HepG2 (cell line): ENCODE results near the gene APOA1. TPM values are rescaled to one million over a fixed set of nuclear protein-coding genes. Genes with fewer than 3 reads are reported as not detected.

Experiments
- HMGA1 ChIP-seq: sonication (generic); formaldehyde crosslinking; conservative IDR thresholded peaks from 2 replicates; pipeline ENCODE4 v1.4.0; 2020; ENCODE audit warnings: missing genetic modification reagents
- NFIC ChIP-seq: IDR thresholded peaks from 2 replicates; pipeline ENCODE4 v1.6.1; 2012; ENCODE audit warnings: mild to moderate bottlenecking, low read length, inconsistent platforms
- ONECUT2 ChIP-seq: sonication (generic); formaldehyde crosslinking; IDR thresholded peaks from 2 replicates; pipeline ENCODE4 v1.4.0; 2020; ENCODE audit warnings: missing genetic modification reagents
- POGZ ChIP-seq: sonication (generic); formaldehyde crosslinking; IDR thresholded peaks from 2 replicates; pipeline ENCODE4 v1.4.0; 2020; ENCODE audit warnings: mild to moderate bottlenecking, missing genetic modification reagents
- RXRB ChIP-seq: IDR thresholded peaks from 2 replicates; pipeline ENCODE4 v1.6.1; 2016; ENCODE audit warnings: borderline replicate concordance, missing genetic modification reagents, missing compliant biosample characterization
- SAFB2 ChIP-seq: sonication (generic); formaldehyde crosslinking; IDR thresholded peaks from 2 replicates; pipeline ENCODE4 v1.5.1; 2020; ENCODE audit warnings: missing genetic modification reagents, low read depth, mild to moderate bottlenecking, borderline replicate concordance
- SRSF1 ChIP-seq: fragments of 200-400 bp; formaldehyde crosslinking; optimal IDR thresholded peaks from 2 replicates; pipeline ENCODE3; 2017; ENCODE audit warnings: mild to moderate bottlenecking, low read depth, low read length, moderate library complexity
- TEAD2 ChIP-seq: sonication (generic); formaldehyde crosslinking; IDR thresholded peaks from 2 replicates; pipeline ENCODE4 v1.9.0; 2021; ENCODE audit warnings: missing genetic modification reagents
- YY1 ChIP-seq: IDR thresholded peaks from 2 replicates; pipeline ENCODE4 v1.6.1; 2011; ENCODE audit warnings: low read length, low read depth, moderate library complexity, mild to moderate bottlenecking; ENCODE audit not compliant: insufficient read depth, insufficient replicate concordance
- ZNF569 ChIP-seq: sonication (generic); formaldehyde crosslinking; IDR thresholded peaks from 2 replicates; pipeline ENCODE4 v1.5.0; 2020; ENCODE audit warnings: mild to moderate bottlenecking, missing genetic modification reagents, moderate library complexity, borderline replicate concordance
- polyA plus RNA-seq, 8 experiments: library from polyadenylated mRNA; depleted of rRNA in 3 of 8; stranded (reverse) in 7 of 8; unstranded in 1 of 8; fragments of >200 nt; fragmentation: Illumina TruSeq in 4 of 8; extraction: Trizol in 4 of 8; gene quantifications; 2 replicates each; pipeline versions ENCODE4 v1.2.1 to v1.2.3, GENCODE V29; 2011 to 2016; ENCODE audit warnings: low read depth in 4 of 8, missing spikeins in 1 of 8, mixed read lengths in 1 of 8; ENCODE audit not compliant: insufficient read depth in 1 of 8
- total RNA-seq, 5 experiments: library from RNA; depleted of rRNA; stranded (reverse); fragments of >200 nt; fragmentation: Illumina TruSeq; extraction: Trizol; gene quantifications; 2 replicates each; pipeline ENCODE4 v1.2.3, GENCODE V29; 2016; ENCODE audit warnings: low read depth in 1 of 5
- TF ChIP-seq, protein P1 (sequence below): sonication (generic); formaldehyde crosslinking; conservative IDR thresholded peaks from 2 replicates; pipeline ENCODE4 v1.4.0; 2020; ENCODE audit warnings: mild to moderate bottlenecking, missing genetic modification reagents, moderate library complexity
- TF ChIP-seq, protein P2 (sequence below): sonication (generic); formaldehyde crosslinking; IDR thresholded peaks from 2 replicates; pipeline ENCODE4 v1.4.0; 2020; ENCODE audit warnings: mild to moderate bottlenecking, missing genetic modification reagents
- TF ChIP-seq, protein P3 (sequence below): sonication (generic); formaldehyde crosslinking; IDR thresholded peaks from 2 replicates; pipeline ENCODE4 v1.8.1; 2023; ENCODE audit warnings: mild to moderate bottlenecking, missing genetic modification reagents
- TF ChIP-seq, protein P4 (sequence below): sonication (generic); formaldehyde crosslinking; IDR thresholded peaks from 2 replicates; pipeline ENCODE4 v1.5.0; 2020; ENCODE audit warnings: mild to moderate bottlenecking, missing genetic modification reagents, borderline replicate concordance
- TF ChIP-seq, protein P5 (sequence below): sonication (generic); formaldehyde crosslinking; IDR thresholded peaks from 2 replicates; pipeline ENCODE4 v1.9.0; 2021; ENCODE audit warnings: missing genetic modification reagents, borderline replicate concordance

APOA1 gene
- total and polyA plus RNA-seq, 2 of the 13 experiments (the other 11 are each of a cell fraction or from before 2014, with no cell fraction given): 1,973 to 5,485 TPM

DNA sequence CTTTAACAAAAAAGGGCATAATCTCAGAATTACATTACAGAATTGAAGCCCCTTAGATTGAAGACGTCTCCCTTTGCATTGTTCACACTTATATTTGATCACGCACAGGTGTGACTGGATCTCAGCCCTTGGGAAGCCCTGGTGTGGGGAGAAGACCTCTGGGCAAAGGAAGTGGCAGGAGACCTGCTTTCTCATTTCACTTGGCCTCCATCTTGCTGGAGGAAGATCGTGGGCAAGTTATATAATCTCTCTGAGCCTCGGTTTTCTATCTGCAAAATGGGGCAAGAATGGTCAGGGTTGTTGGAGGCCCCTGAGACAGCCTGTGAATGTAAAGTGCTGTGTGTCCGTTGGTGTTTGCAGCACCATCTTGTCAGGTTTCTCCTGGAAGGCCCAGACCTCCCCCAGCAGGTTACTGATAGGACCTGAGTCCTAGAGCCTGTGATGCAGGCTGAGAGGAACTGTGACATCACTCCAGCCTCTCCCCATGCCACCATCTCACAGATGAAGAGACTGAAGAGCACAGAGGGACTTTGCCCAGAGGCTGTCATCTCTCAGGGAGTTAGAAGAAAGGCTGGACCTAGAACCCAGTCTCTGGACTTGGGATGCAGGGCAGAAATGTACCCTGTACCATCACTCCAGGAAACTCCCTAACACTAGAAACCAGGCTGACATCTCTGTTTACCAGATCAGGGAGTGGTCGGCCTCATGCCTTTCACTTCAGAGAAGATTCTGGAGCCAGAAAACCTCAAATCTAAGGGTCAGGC lies 1.1 kb upstream of the APOA1 start (continued):
- TF ChIP-seq, protein P1, sequence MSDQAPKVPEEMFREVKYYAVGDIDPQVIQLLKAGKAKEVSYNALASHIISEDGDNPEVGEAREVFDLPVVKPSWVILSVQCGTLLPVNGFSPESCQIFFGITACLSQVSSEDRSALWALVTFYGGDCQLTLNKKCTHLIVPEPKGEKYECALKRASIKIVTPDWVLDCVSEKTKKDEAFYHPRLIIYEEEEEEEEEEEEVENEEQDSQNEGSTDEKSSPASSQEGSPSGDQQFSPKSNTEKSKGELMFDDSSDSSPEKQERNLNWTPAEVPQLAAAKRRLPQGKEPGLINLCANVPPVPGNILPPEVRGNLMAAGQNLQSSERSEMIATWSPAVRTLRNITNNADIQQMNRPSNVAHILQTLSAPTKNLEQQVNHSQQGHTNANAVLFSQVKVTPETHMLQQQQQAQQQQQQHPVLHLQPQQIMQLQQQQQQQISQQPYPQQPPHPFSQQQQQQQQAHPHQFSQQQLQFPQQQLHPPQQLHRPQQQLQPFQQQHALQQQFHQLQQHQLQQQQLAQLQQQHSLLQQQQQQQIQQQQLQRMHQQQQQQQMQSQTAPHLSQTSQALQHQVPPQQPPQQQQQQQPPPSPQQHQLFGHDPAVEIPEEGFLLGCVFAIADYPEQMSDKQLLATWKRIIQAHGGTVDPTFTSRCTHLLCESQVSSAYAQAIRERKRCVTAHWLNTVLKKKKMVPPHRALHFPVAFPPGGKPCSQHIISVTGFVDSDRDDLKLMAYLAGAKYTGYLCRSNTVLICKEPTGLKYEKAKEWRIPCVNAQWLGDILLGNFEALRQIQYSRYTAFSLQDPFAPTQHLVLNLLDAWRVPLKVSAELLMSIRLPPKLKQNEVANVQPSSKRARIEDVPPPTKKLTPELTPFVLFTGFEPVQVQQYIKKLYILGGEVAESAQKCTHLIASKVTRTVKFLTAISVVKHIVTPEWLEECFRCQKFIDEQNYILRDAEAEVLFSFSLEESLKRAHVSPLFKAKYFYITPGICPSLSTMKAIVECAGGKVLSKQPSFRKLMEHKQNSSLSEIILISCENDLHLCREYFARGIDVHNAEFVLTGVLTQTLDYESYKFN (CRISPR knock-in tag): 0 out of 2 replicates have a peak, but pooled peaks have one; percentile 20
- TF ChIP-seq, protein P2, sequence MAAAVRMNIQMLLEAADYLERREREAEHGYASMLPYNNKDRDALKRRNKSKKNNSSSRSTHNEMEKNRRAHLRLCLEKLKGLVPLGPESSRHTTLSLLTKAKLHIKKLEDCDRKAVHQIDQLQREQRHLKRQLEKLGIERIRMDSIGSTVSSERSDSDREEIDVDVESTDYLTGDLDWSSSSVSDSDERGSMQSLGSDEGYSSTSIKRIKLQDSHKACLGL: no peak
- no peak for TF ChIP-seq TEAD2 (CRISPR knock-in tag)
- TF ChIP-seq, protein P3, sequence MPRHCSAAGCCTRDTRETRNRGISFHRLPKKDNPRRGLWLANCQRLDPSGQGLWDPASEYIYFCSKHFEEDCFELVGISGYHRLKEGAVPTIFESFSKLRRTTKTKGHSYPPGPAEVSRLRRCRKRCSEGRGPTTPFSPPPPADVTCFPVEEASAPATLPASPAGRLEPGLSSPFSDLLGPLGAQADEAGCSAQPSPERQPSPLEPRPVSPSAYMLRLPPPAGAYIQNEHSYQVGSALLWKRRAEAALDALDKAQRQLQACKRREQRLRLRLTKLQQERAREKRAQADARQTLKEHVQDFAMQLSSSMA (CRISPR knock-in tag): no peak
- TF ChIP-seq SRSF1: no peak
- no peak for TF ChIP-seq POGZ (CRISPR knock-in tag)
- TF ChIP-seq, protein P4, sequence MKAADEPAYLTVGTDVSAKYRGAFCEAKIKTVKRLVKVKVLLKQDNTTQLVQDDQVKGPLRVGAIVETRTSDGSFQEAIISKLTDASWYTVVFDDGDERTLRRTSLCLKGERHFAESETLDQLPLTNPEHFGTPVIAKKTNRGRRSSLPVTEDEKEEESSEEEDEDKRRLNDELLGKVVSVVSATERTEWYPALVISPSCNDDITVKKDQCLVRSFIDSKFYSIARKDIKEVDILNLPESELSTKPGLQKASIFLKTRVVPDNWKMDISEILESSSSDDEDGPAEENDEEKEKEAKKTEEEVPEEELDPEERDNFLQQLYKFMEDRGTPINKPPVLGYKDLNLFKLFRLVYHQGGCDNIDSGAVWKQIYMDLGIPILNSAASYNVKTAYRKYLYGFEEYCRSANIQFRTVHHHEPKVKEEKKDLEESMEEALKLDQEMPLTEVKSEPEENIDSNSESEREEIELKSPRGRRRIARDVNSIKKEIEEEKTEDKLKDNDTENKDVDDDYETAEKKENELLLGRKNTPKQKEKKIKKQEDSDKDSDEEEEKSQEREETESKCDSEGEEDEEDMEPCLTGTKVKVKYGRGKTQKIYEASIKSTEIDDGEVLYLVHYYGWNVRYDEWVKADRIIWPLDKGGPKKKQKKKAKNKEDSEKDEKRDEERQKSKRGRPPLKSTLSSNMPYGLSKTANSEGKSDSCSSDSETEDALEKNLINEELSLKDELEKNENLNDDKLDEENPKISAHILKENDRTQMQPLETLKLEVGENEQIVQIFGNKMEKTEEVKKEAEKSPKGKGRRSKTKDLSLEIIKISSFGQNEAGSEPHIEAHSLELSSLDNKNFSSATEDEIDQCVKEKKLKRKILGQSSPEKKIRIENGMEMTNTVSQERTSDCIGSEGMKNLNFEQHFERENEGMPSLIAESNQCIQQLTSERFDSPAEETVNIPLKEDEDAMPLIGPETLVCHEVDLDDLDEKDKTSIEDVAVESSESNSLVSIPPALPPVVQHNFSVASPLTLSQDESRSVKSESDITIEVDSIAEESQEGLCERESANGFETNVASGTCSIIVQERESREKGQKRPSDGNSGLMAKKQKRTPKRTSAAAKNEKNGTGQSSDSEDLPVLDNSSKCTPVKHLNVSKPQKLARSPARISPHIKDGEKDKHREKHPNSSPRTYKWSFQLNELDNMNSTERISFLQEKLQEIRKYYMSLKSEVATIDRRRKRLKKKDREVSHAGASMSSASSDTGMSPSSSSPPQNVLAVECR (CRISPR knock-in tag): no peak
- TF ChIP-seq RXRB (CRISPR knock-in tag): peak; percentile 53; the same call in 1 of the 2 replicates
- TF ChIP-seq NFIC: no peak
- TF ChIP-seq, protein P5, sequence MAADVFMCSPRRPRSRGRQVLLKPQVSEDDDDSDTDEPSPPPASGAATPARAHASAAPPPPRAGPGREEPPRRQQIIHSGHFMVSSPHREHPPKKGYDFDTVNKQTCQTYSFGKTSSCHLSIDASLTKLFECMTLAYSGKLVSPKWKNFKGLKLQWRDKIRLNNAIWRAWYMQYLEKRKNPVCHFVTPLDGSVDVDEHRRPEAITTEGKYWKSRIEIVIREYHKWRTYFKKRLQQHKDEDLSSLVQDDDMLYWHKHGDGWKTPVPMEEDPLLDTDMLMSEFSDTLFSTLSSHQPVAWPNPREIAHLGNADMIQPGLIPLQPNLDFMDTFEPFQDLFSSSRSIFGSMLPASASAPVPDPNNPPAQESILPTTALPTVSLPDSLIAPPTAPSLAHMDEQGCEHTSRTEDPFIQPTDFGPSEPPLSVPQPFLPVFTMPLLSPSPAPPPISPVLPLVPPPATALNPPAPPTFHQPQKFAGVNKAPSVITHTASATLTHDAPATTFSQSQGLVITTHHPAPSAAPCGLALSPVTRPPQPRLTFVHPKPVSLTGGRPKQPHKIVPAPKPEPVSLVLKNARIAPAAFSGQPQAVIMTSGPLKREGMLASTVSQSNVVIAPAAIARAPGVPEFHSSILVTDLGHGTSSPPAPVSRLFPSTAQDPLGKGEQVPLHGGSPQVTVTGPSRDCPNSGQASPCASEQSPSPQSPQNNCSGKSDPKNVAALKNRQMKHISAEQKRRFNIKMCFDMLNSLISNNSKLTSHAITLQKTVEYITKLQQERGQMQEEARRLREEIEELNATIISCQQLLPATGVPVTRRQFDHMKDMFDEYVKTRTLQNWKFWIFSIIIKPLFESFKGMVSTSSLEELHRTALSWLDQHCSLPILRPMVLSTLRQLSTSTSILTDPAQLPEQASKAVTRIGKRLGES (CRISPR knock-in tag): no peak
- TF ChIP-seq ZNF569 (CRISPR knock-in tag): no peak
- TF ChIP-seq ONECUT2 (CRISPR knock-in tag): no peak
- TF ChIP-seq YY1: no peak
- 0 out of 2 replicates have a peak, but pooled peaks have one; percentile 45 for TF ChIP-seq SAFB2 (CRISPR knock-in tag)
- no peak for TF ChIP-seq HMGA1 (CRISPR knock-in tag)
